ENCODE data around the gene TLCD4.

GRCh38 chr1:95098196-95098595, 19.0 kb upstream of the TLCD4 start:
- no peak for TF ChIP-seq CEBPB (IDR thresholded peaks at IDR 0.05; ENCODE audit: borderline replicate concordance in 1 of 2, low read depth in 2 of 2, low read length in 2 of 2)
- TF ChIP-seq CTCF (IDR thresholded peaks at IDR 0.05 in 2 of 3, conservative IDR thresholded peaks at IDR 0.05 in 1 of 3; ENCODE audit: control insufficient read depth in 2 of 3, extremely low read depth in 1 of 3, insufficient read depth in 1 of 3, low read depth in 3 of 3, low read length in 3 of 3): no peak
- TF ChIP-seq JUNB (IDR thresholded peaks at IDR 0.05): no peak
- no peak for TF ChIP-seq RAD21 (IDR thresholded peaks at IDR 0.05; ENCODE audit: insufficient read depth, low read depth, low read length)
- TF ChIP-seq RCOR1 (conservative IDR thresholded peaks at IDR 0.05; ENCODE audit: low read depth, low read length): no peak

All from GM12878 (cell line).